ENCODE measurements around the gene PTPN4.

- TF ChIP-seq CTCF (IDR thresholded peaks at IDR 0.05) (no peak), POLR2A (IDR thresholded peaks at IDR 0.05) (no peak)
These were observed 60.6 kb downstream of the PTPN4 start for GRCh38 chr2:119820275-119820674.
